SKM-1 treated with dmso at 0.1 percent for 144 hours (cell line): ENCODE measurements around the gene KRTAP16-1.
"Not testable (repeated sequence)": the region's sequence is repeated elsewhere in the genome, so short reads cannot be mapped to it uniquely, and the experiment has no call there.

Experiments
- DNase-seq: peaks from one replicate; lab custom pipeline; 2025; ENCODE audit not compliant: unreplicated experiment; lab: John Stamatoyannopoulos, UW

KRTAP16-1 gene

GRCh38 chr17:41308918-41309359 is at the start of gene KRTAP16-1:
TSS of gene KRTAP16-1 (minus strand) at chr17:41309309. CDS start at chr17:41309253, 56 bp downstream.
- DNase-seq = no peak

GRCh38 chr17:41354536-41354935 is 45.4 kb upstream of the KRTAP16-1 start:
- peak; percentile 74 for DNase-seq

- no peak for DNase-seq
Measured at GRCh38 chr17:41352597-41353366, 43.7 kb upstream of the KRTAP16-1 start.

- DNase-seq = no peak
Measured at GRCh38 chr17:41351177-41351576, 42.1 kb upstream of the KRTAP16-1 start.

- DNase-seq = not testable (repeated sequence)
Measured at GRCh38 chr17:41350381-41350878, 41.3 kb upstream of the KRTAP16-1 start, which contains the start of gene KRT33A. TSS of gene KRT33A (minus strand) at chr17:41350828. CDS start at chr17:41350767, 61 bp downstream.

- no peak for DNase-seq
Measured at GRCh38 chr17:41347869-41348760, 39.0 kb upstream of the KRTAP16-1 start.

- not testable (repeated sequence) for DNase-seq
Measured at GRCh38 chr17:41346421-41346820, 37.3 kb upstream of the KRTAP16-1 start.

GRCh38 chr17:41345992-41346391 is 36.9 kb upstream of the KRTAP16-1 start:
- DNase-seq = no peak

GRCh38 chr17:41343029-41343428 is 33.9 kb upstream of the KRTAP16-1 start:
- DNase-seq = no peak

- no peak for DNase-seq
Measured at GRCh38 chr17:41340934-41341861, 32.1 kb upstream of the KRTAP16-1 start.

- DNase-seq = no peak
Measured at GRCh38 chr17:41340494-41340893, 31.4 kb upstream of the KRTAP16-1 start.

GRCh38 chr17:41339571-41340172 is 30.6 kb upstream of the KRTAP16-1 start:
- DNase-seq = no peak

GRCh38 chr17:41338961-41339485 is 29.9 kb upstream of the KRTAP16-1 start:
- no peak for DNase-seq

GRCh38 chr17:41335747-41336146 is 26.6 kb upstream of the KRTAP16-1 start:
- DNase-seq = no peak

- no peak for DNase-seq
Measured at GRCh38 chr17:41334385-41335305, 25.5 kb upstream of the KRTAP16-1 start.

- DNase-seq = no peak
Measured at GRCh38 chr17:41333836-41334235, 24.7 kb upstream of the KRTAP16-1 start.

- DNase-seq = no peak
Measured at GRCh38 chr17:41333098-41333497, 24.0 kb upstream of the KRTAP16-1 start.

- no peak for DNase-seq
Measured at GRCh38 chr17:41332239-41332638, 23.1 kb upstream of the KRTAP16-1 start.

GRCh38 chr17:41331606-41332005 is 22.5 kb upstream of the KRTAP16-1 start:
- no peak for DNase-seq
